ENCODE results near the gene LRRC10B. TPM values are rescaled to one million over a fixed set of nuclear protein-coding genes. Genes with fewer than 3 reads are reported as not detected.

Gene LRRC10B
- total and polyA plus RNA-seq, 2 donors from 2014 or later, result 1.0 to 2.9 TPM

DNA sequence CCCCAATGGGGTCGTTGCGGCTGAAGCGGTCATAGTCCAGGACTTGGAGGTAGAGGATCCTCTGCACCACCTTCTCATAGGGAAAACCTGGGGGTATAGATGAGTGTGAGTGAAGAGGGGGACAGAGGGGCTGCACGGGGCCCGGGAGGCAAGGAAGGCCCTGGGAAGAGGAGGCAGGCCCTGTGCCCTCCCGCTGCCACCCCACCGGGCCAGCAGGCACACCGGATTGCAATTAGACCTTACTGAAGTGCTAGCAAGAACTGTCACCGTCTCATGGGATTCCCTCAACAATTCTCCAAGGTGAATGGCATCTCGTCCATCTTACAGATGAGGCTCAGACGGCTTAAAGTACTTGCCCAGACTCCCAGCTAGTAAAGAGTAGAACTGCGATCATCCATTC lies 15.9 kb downstream of the LRRC10B start:
- Histone ChIP-seq H3K4me3 (ENCODE audit: low read length in 3 of 3) (no peak overlapping the region), H3K36me3 (ENCODE audit: control insufficient read depth in 2 of 3, insufficient read depth in 3 of 3, low read length in 3 of 3) (no peaks in the 10 kb centered on the region), H3K9me3 (ENCODE audit: control insufficient read depth in 2 of 3, insufficient read depth in 1 of 3, low read length in 3 of 3) (no peaks in the 10 kb centered on the region), H3K4me1 (ENCODE audit: control insufficient read depth in 2 of 3, insufficient read depth in 2 of 3, low read depth in 1 of 3, low read length in 3 of 3) (peaks cover 0 to 4% (median 0%) of the 10 kb centered on the region in 3 donors), H3K27me3 (ENCODE audit: control insufficient read depth, insufficient read depth, low read length) (no peaks in the 10 kb centered on the region), H3K9ac (ENCODE audit: low read length in 3 of 3) (no peak overlapping the region), H3K27ac (ENCODE audit: low read depth in 2 of 2, low read length in 2 of 2) (no peak overlapping the region)
- TF ChIP-seq CTCF (IDR thresholded peaks at IDR 0.05; ENCODE audit: borderline replicate concordance, extremely low read depth, insufficient read depth), result no peak
- intact Hi-C loops (cut with DNase I), result no loop called here
- FAIRE-seq (no peak), DNase-seq (no peak)

DNA sequence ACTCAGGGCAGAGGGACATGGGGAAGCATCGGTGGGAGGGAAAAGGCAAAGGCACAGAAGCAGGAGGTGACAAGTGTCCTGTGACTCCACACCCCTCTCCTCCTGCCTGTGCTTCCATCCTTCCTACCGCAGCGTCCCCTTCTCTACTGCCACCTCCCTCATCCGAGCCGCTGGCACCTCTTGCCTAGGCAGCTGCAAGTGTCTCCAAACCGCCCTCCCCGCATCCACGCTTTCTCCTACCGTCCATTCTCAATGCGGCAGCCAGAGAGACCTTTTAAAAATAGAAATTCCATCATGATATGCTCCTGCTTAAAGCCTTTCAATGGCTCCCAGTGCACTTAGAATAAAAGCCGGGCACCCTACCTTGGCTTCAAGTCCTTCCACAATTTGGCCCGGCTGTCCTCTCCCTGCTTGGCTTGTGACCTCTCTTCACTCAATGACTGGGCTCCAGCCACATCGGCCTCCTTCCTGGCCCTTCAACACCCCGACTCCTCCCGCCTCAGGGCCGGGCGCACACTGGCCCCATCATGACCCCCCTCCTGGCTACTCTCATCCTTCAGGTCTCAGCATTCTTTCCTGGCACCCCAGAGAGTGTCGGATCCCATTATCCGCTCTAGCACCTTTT lies 16.5 kb downstream of the LRRC10B start:
- H3K9ac ChIP-seq (ENCODE audit: low read length in 3 of 3), result no peak overlapping the region
- no peaks in the 10 kb centered on the region for H3K9me3 ChIP-seq (ENCODE audit: control insufficient read depth in 2 of 3, insufficient read depth in 1 of 3, low read length in 3 of 3)
- intact Hi-C loops (cut with DNase I), result no loop called here
- peaks cover 0 to 11% (median 2%) of the 10 kb centered on the region in 3 donors for H3K4me1 ChIP-seq (ENCODE audit: control insufficient read depth in 2 of 3, insufficient read depth in 2 of 3, low read depth in 1 of 3, low read length in 3 of 3)
- H3K4me3 ChIP-seq (ENCODE audit: low read length in 3 of 3), result no peak overlapping the region
- no peak for FAIRE-seq
- TF ChIP-seq CTCF (IDR thresholded peaks at IDR 0.05; ENCODE audit: borderline replicate concordance, extremely low read depth, insufficient read depth), result no peak
- no peak for DNase-seq
- no peaks in the 10 kb centered on the region for H3K36me3 ChIP-seq (ENCODE audit: control insufficient read depth in 2 of 3, insufficient read depth in 3 of 3, low read length in 3 of 3)
- H3K27ac ChIP-seq (ENCODE audit: low read depth in 2 of 2, low read length in 2 of 2), result no peak overlapping the region
- H3K27me3 ChIP-seq (ENCODE audit: control insufficient read depth, insufficient read depth, low read length), result no peaks in the 10 kb centered on the region

- TF ChIP-seq CTCF (IDR thresholded peaks at IDR 0.05; ENCODE audit: borderline replicate concordance, extremely low read depth, insufficient read depth), result no peak
- DNase-seq (no peak), FAIRE-seq (no peak)
- H3K36me3 ChIP-seq (ENCODE audit: control insufficient read depth in 2 of 3, insufficient read depth in 3 of 3, low read length in 3 of 3), result no peaks in the 10 kb centered on the region
- no peaks in the 10 kb centered on the region for H3K27me3 ChIP-seq (ENCODE audit: control insufficient read depth, insufficient read depth, low read length)
- intact Hi-C loops (cut with DNase I), result no loop called here
- H3K9ac ChIP-seq (ENCODE audit: low read length in 3 of 3), result no peak overlapping the region
- H3K4me1 ChIP-seq (ENCODE audit: control insufficient read depth in 2 of 3, insufficient read depth in 2 of 3, low read depth in 1 of 3, low read length in 3 of 3), result peaks cover 0 to 22% (median 12%) of the 10 kb centered on the region in 3 donors
- H3K9me3 ChIP-seq (ENCODE audit: control insufficient read depth in 2 of 3, insufficient read depth in 1 of 3, low read length in 3 of 3), result no peaks in the 10 kb centered on the region
- H3K4me3 ChIP-seq (ENCODE audit: low read length in 3 of 3), result no peak overlapping the region
- no peak overlapping the region for H3K27ac ChIP-seq (ENCODE audit: low read depth in 2 of 2, low read length in 2 of 2)
These were observed 17.7 kb downstream of the LRRC10B start for GRCh38 chr11:61526229-61526628.

Measured in kidney (tissue), 14 donors.